Tibial nerve (tissue), 4 donors: ENCODE results near the gene RIOX2. TPM values are rescaled to one million over a fixed set of nuclear protein-coding genes. Genes with fewer than 3 reads are reported as not detected.

ENCODE experiments used
- DNase-seq, 2 donors: peaks; one replicate each; pipeline ENCODE4 v3.0.0-alpha.2; 2019; ENCODE audit warnings: low spot score in 2 of 2
- H3K27ac ChIP-seq, 4 donors: fragments of 200-600 bp; sonication (generic) in 3 of 4; one replicate each; pipeline ENCODE4 v1.5.1; 2017 to 2019; ENCODE audit warnings: mild to moderate bottlenecking in 1 of 4
- H3K27me3 ChIP-seq, 2 donors: fragments of 200-600 bp; sonication (generic) in 1 of 2; one replicate each; pipeline versions ENCODE4 v1.5.1 to v1.6.0; 2017 to 2019
- H3K36me3 ChIP-seq, 3 donors: fragments of 200-600 bp; sonication (generic); one replicate each; pipeline ENCODE4 v1.5.1; 2018 to 2019
- H3K4me1 ChIP-seq, 4 donors: fragments of 200-600 bp; sonication (generic) in 3 of 4; one replicate each; pipeline ENCODE4 v1.5.1; 2017 to 2019
- H3K4me3 ChIP-seq, 4 donors: fragments of 200-600 bp; sonication (generic) in 3 of 4; one replicate each; pipeline ENCODE4 v1.5.1; 2017 to 2019; ENCODE audit warnings: mild to moderate bottlenecking in 1 of 4, moderate library complexity in 1 of 4
- H3K9me3 ChIP-seq, 4 donors: fragments of 200-600 bp; sonication (generic) in 3 of 4; one replicate each; pipeline ENCODE4 v1.5.1; 2017 to 2019
- CTCF ChIP-seq, 5 experiments: fragments of 200-600 bp in 3 of 5; fragments of 450-650 bp in 2 of 5; sonication (generic) in 3 of 5; IDR thresholded peaks; one replicate each; pipeline ENCODE4 v1.5.1; 2016 to 2019; ENCODE audit warnings: antibody characterized with exemption in 5 of 5, mild to moderate bottlenecking in 3 of 5, moderate library complexity in 2 of 5
- EP300 ChIP-seq, 2 donors: sonication (generic); formaldehyde crosslinking; IDR thresholded peaks; one replicate each; pipeline ENCODE4 v1.6.1; 2017; ENCODE audit warnings: antibody characterized with exemption in 2 of 2, mild to moderate bottlenecking in 1 of 2
- POLR2A ChIP-seq, 2 donors: fragments of 450-650 bp; IDR thresholded peaks; one replicate each; pipeline ENCODE4 v1.6.1; 2017; ENCODE audit warnings: antibody characterized with exemption in 2 of 2, mild to moderate bottlenecking in 2 of 2, moderate library complexity in 2 of 2
- WGBS, 2 donors: methylation state at CpG; one replicate each; pipeline ENCODE4 v1.1.5; 2018; 5-methylcytosine and 5-hydroxymethylcytosine counted together
- total RNA-seq, 4 donors: library from RNA; depleted of rRNA; stranded (reverse); fragments of >200 nt; gene quantifications; one replicate each; pipeline ENCODE4 v1.1.0, GENCODE V29; 2016

Gene RIOX2
- total RNA-seq, 4 donors from 2014 or later: 24.9 to 27.0 (median 26.8) TPM

- no peak overlapping the region for H3K4me3 ChIP-seq
- WGBS, 2 donors: 86 to 91% methylated on average over 2 of the region's 2 CpGs
- H3K27ac ChIP-seq: no peak overlapping the region
- peaks cover 0 to 69% (median 0%) of the 10 kb centered on the region in 3 donors for H3K36me3 ChIP-seq
- no peak for TF ChIP-seq CTCF (IDR thresholded peaks at IDR 0.05)
- TF ChIP-seq EP300 (IDR thresholded peaks at IDR 0.05): no peak
- TF ChIP-seq POLR2A (IDR thresholded peaks at IDR 0.05): no peak
- DNase-seq: no peak
- no peaks in the 10 kb centered on the region for H3K9me3 ChIP-seq
- no peaks in the 10 kb centered on the region for H3K27me3 ChIP-seq
- H3K4me1 ChIP-seq: no peaks in the 10 kb centered on the region
Measured at GRCh38 chr3:97939401-97939800, 32.8 kb downstream of the RIOX2 start.

GRCh38 chr3:97938444-97938843 lies 33.8 kb downstream of the RIOX2 start:
- WGBS, 2 donors: 76 to 88% methylated on average over 1 of the region's 1 CpG
- Histone ChIP-seq H3K36me3 (peaks cover 0 to 69% (median 0%) of the 10 kb centered on the region in 3 donors), H3K27ac (no peak overlapping the region), H3K9me3 (no peaks in the 10 kb centered on the region), H3K4me3 (no peak overlapping the region), H3K4me1 (no peaks in the 10 kb centered on the region), H3K27me3 (no peaks in the 10 kb centered on the region)
- DNase-seq: no peak
- TF ChIP-seq CTCF (IDR thresholded peaks at IDR 0.05) (no peak), POLR2A (IDR thresholded peaks at IDR 0.05) (no peak), EP300 (IDR thresholded peaks at IDR 0.05) (no peak)

GRCh38 chr3:97937205-97937604 lies 35.0 kb downstream of the RIOX2 start:
- 87 to 88% methylated on average over 2 of the region's 2 CpGs for WGBS, 2 donors
- Histone ChIP-seq H3K36me3 (peaks cover 0 to 58% (median 0%) of the 10 kb centered on the region in 3 donors), H3K27me3 (no peaks in the 10 kb centered on the region), H3K9me3 (no peaks in the 10 kb centered on the region), H3K27ac (no peak overlapping the region), H3K4me3 (no peak overlapping the region), H3K4me1 (peaks cover 0 to 10% (median 3%) of the 10 kb centered on the region in 4 donors)
- TF ChIP-seq EP300 (IDR thresholded peaks at IDR 0.05): no peak
- TF ChIP-seq POLR2A (IDR thresholded peaks at IDR 0.05): no peak
- no peak for TF ChIP-seq CTCF (IDR thresholded peaks at IDR 0.05)
- no peak for DNase-seq

GRCh38 chr3:97935842-97936241 lies 36.4 kb downstream of the RIOX2 start:
- DNase-seq: no peak
- no peak overlapping the region for H3K4me3 ChIP-seq
- H3K27ac ChIP-seq: no peak overlapping the region
- no peaks in the 10 kb centered on the region for H3K9me3 ChIP-seq
- WGBS, 2 donors: 84 to 100% methylated on average over 1 of the region's 1 CpG
- peaks cover 0 to 55% (median 0%) of the 10 kb centered on the region in 3 donors for H3K36me3 ChIP-seq
- peaks cover 0 to 16% (median 3%) of the 10 kb centered on the region in 4 donors for H3K4me1 ChIP-seq
- H3K27me3 ChIP-seq: no peaks in the 10 kb centered on the region
- TF ChIP-seq EP300 (IDR thresholded peaks at IDR 0.05) (no peak), CTCF (IDR thresholded peaks at IDR 0.05) (no peak), POLR2A (IDR thresholded peaks at IDR 0.05) (no peak)

GRCh38 chr3:97934980-97935695 lies 37.1 kb downstream of the RIOX2 start:
- TF ChIP-seq CTCF (IDR thresholded peaks at IDR 0.05): no peak
- no peak for TF ChIP-seq EP300 (IDR thresholded peaks at IDR 0.05)
- TF ChIP-seq POLR2A (IDR thresholded peaks at IDR 0.05): no peak
- Histone ChIP-seq H3K4me3 (no peak overlapping the region), H3K9me3 (peaks cover 0 to 5% (median 0%) of the 10 kb centered on the region in 4 donors), H3K27ac (no peak overlapping the region), H3K27me3 (no peaks in the 10 kb centered on the region), H3K36me3 (peaks cover 0 to 63% (median 0%) of the 10 kb centered on the region in 3 donors), H3K4me1 (peaks cover 0 to 16% (median 3%) of the 10 kb centered on the region in 4 donors)
- no peak for DNase-seq
- 92 to 95% methylated on average over 3 of the region's 3 CpGs for WGBS, 2 donors
